Left colon (tissue), 2 donors: ENCODE measurements around the gene FGGY. TPM values are rescaled to one million over a fixed set of nuclear protein-coding genes. Genes with fewer than 3 reads are reported as not detected.
"Not testable (repeated sequence)": the region's sequence is repeated elsewhere in the genome, so short reads cannot be mapped to it uniquely, and the experiment has no call there.

Experiments
- ATAC-seq: fragments of 200-7000 bp; cut with Tn5 transposase; one replicate; pipeline ENCODE4 v1.9.1; 2020; ENCODE audit warnings: mild to moderate bottlenecking, moderate library complexity
- DNase-seq, 2 donors: peaks; one replicate each; pipeline ENCODE4 v3.0.0-alpha.2; 2020
- intact Hi-C, 2 donors: fragments of 100-400 bp; cut with DNase I in 1 of 2; cut with micrococcal nuclease in 1 of 2; formaldehyde crosslinking; loops; one replicate each; pipeline versions ENCODE4 v1.11.2 to v1.14.0; 2022; cut with DNase I, micrococcal nuclease
- total RNA-seq, 2 donors: library from RNA; stranded (reverse); fragmentation: NEBNext Ultra II Directional; extraction: Animal tissue kit (Norgen Biotek cat#: 25700); gene quantifications; one replicate each; pipeline ENCODE4 v1.2.1, GENCODE V29; 2021
- donor health status: DM: no; HTN: no; CAD: no.
- donor health status: DM: yes; HTN: yes; CAD: no.

FGGY gene
- total RNA-seq, 2 donors from 2014 or later, result 17.3 to 24.1 TPM

DNA sequence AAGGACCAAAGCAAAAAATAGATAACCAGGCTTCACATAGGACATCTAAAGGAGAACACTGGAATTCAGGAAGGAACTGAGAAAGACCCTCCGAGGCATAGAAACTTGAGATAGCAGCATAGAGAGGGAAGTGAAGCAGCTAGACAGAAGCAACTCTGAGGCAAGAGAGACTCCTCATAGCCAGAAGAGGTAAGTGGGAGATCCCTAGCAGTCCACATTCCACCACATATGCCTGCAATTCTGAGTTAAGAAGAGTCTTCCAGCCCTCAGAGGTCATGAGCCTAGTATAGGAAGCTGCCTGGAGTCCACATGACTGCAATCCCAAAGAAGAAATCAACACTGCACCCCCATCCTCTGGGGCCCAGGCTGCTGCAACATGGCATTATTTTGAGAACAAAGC is 13.9 kb upstream of the FGGY start:
- ATAC-seq, result no peak
- intact Hi-C loops, result no loop called here

GRCh38 chr1:59285691-59286090 is 11.2 kb upstream of the FGGY start:
- DNase-seq, result no peak
- peak; percentile 50 for ATAC-seq
- intact Hi-C loops, result no loop called here

More for the DNA sequence above, 13.9 kb upstream of the FGGY start:
- DNase-seq, result no peak

DNA sequence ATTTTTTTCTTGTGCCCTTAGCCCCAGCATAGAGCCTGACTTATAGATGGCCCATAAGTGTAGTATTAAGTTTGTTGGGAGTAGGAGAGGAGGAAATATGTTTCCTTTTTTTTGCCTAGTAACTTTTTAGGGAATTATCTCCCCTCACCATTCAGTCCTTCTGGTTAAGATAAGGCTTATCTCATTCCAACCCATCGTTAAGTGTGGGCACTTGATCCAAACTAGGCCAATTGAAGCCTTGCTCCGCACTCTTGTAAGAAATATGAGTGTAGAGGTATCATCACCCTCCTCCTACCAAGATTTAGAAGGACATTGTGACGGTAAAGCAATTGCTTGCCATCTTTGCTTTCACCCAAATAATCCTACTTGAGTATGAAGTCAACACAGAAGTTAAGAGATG is 8.8 kb upstream of the FGGY start:
- intact Hi-C loops, result no loop called here
- DNase-seq (no peak), ATAC-seq (no peak)

- DNase-seq (no peak), ATAC-seq (no peak)
- intact Hi-C loops, result no loop called here
Observed at GRCh38 chr1:59289570-59289969, 7.3 kb upstream of the FGGY start.

- ATAC-seq, result peak; percentile 81
- intact Hi-C loops, result loop anchor here in 1 of 2 donors (10.0 kb wide), 1 partner anchor 506 kb away; the partner anchor contains the start of gene JUN
- DNase-seq, result peak in 1 of 2 donors; percentile 42
Observed at GRCh38 chr1:59290193-59290949, 6.5 kb upstream of the FGGY start.

- no peak for ATAC-seq
- intact Hi-C loops, result loop anchor here in 1 of 2 donors (10.0 kb wide), 1 partner anchor 507 kb away; the partner anchor contains the start of gene JUN
Observed at GRCh38 chr1:59291561-59291960, 5.3 kb upstream of the FGGY start.

GRCh38 chr1:59292562-59292961 is 4.3 kb upstream of the FGGY start:
- intact Hi-C loops, result loop anchor here in 1 of 2 donors (10.0 kb wide), 1 partner anchor 508 kb away; the partner anchor contains the start of gene JUN
- no peak for ATAC-seq

More at GRCh38 chr1:59291561-59291960, 5.3 kb upstream of the FGGY start:
- no peak for DNase-seq

DNA sequence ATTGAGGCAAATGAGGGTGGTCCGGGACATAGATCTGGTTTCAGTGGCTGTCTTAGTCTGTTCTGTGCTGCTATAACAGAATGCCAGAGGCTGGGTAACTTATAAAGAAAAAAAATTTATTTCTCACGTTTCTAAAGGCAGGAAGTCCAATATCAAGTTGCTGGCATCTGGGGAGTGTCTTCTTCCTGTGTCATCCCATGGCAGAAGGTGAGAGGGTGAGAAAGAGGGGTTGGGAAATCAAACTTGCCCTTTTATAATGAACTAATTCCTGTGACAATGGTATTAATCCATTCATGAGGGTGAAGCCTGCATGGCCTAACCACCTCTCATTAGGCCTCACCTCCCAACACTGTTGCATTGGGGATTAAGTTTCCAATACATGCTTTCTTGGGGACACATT is 3.7 kb upstream of the FGGY start:
- ATAC-seq, result no peak
- intact Hi-C loops, result loop anchor here in 1 of 2 donors (10.0 kb wide), 1 partner anchor 508 kb away; the partner anchor contains the start of gene JUN
- no peak for DNase-seq

More at GRCh38 chr1:59292562-59292961, 4.3 kb upstream of the FGGY start:
- DNase-seq, result peak; percentile 13 to 44

- no peak for DNase-seq
- ATAC-seq, result no peak
- intact Hi-C loops, result loop anchor here in 1 of 2 donors (10.0 kb wide), 1 partner anchor 509 kb away; the partner anchor contains the start of gene JUN
Observed at GRCh38 chr1:59293849-59294248, 3.0 kb upstream of the FGGY start.

- ATAC-seq, result no peak
- intact Hi-C loops, result loop anchor here in 1 of 2 donors (10.0 kb wide), 1 partner anchor 510 kb away; the partner anchor contains the start of gene JUN
- DNase-seq, result no peak
Observed at GRCh38 chr1:59294423-59294822, 2.5 kb upstream of the FGGY start.

DNA sequence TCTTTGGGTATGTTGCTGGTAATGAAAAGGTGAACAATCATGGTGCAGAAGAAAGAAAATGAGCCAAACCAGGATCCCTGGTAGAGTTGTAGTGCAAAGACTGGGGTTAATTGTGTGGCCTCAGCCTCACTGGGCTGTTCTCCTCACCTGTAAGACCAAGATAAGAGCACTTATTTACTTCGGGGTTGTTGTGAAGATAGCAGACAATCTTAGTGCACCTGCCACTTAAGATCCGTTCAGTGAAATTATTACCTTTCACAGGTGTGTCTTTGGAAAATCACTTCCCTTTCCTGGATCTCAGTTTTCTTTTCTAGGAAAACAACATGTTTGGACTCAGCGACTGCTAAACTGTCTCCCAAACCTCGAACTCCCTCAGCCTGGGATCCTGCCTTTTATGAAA is 1.3 kb upstream of the FGGY start:
- peak; percentile 38 for ATAC-seq

DNA sequence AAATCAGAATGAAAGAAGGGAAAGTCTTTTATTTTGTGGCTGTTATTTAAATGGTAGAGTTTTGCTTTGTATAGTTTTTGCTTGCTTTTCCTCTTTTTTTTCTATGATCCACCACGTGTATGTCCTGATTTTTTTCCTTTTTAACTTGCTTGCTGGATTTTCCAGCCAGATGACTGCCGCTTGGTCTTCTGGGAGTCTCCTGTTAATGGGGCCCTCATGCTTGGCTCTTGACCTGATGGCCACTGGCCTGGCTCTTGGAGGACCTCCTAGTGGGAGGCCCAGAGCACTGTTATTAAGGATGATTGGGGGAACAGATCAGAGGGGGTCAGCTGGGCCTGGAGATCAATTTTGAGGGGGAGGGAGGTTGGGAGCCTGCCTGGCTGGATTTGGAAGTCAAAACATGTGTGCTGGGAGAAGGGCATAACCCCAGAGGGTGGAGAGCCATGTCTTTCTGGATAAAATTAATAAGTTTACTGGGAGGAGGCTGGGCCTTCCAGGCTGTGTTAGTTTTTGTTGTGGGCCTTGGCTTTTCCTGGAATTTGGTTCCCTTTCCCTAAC is 1.2 kb downstream of the FGGY start:
- intact Hi-C loops, result loop anchor here in 1 of 2 donors (10.0 kb wide), 1 partner anchor 513 kb away; the partner anchor contains the start of gene JUN
- DNase-seq (peak in 1 of 2 donors; percentile 13), ATAC-seq (no peak)

More for the DNA sequence above, 1.3 kb upstream of the FGGY start:
- peak in 1 of 2 donors; percentile 14 for DNase-seq
- intact Hi-C loops, result loop anchor here in 1 of 2 donors (10.0 kb wide), 1 partner anchor 511 kb away; the partner anchor contains the start of gene JUN

GRCh38 chr1:59298710-59299346 is 1.9 kb downstream of the FGGY start:
- no peak for DNase-seq
- intact Hi-C loops, result loop anchor here in 1 of 2 donors (10.0 kb wide), 1 partner anchor 514 kb away; the partner anchor contains the start of gene JUN
- ATAC-seq, result no peak

- not testable (repeated sequence) for DNase-seq, ATAC-seq
- intact Hi-C loops, result loop anchor here in 1 of 2 donors (10.0 kb wide), 2 partner anchors 395 to 515 kb away; partner anchors contain the start of gene JUN
Observed at GRCh38 chr1:59299670-59300069, 2.8 kb downstream of the FGGY start.

GRCh38 chr1:59302297-59302696 is 5.4 kb downstream of the FGGY start:
- ATAC-seq, result no peak
- intact Hi-C loops, result loop anchor here in 1 of 2 donors (10.0 kb wide), 1 partner anchor 393 kb away; no protein-coding TSS in a partner anchor
- DNase-seq, result no peak

GRCh38 chr1:59302871-59303270 is 6.0 kb downstream of the FGGY start:
- ATAC-seq (no peak), DNase-seq (no peak)
- intact Hi-C loops, result loop anchor here in 1 of 2 donors (10.0 kb wide), 1 partner anchor 392 kb away; no protein-coding TSS in a partner anchor

DNA sequence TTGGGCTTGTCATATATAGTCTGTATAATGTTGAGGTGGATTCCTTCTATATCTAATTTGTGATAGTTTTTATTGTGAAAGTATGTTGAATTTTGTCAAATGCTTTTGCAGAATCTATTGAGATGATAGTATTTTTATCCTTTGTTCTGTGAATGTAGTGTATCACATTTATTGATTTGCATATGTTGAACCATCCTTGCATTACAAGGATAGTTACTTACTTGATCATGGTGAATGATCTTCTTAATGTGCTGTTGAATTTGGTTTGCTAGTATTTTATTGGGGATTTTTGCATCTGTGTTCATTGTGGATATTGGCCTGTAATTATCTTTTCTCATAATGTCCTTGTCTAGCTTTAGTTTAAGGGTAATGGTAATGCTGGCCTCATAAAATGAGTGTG is 8.3 kb downstream of the FGGY start:
- intact Hi-C loops, result loop anchor here in 1 of 2 donors (10.0 kb wide), 1 partner anchor 390 kb away; no protein-coding TSS in a partner anchor
- no peak for ATAC-seq
- DNase-seq, result no peak

GRCh38 chr1:59307591-59307990 is 10.7 kb downstream of the FGGY start:
- ATAC-seq (no peak), DNase-seq (no peak)
- intact Hi-C loops, result loop anchor here in 1 of 2 donors (10.0 kb wide), 1 partner anchor 387 kb away; no protein-coding TSS in a partner anchor

- intact Hi-C loops, result loop anchor here in 1 of 2 donors (10.0 kb wide), 1 partner anchor 386 kb away; no protein-coding TSS in a partner anchor
Observed at GRCh38 chr1:59308839-59309238, 11.9 kb downstream of the FGGY start.

More at GRCh38 chr1:59308839-59309238, 11.9 kb downstream of the FGGY start:
- DNase-seq (no peak), ATAC-seq (no peak)
